Skeletal muscle satellite cell (primary cell): ENCODE measurements around the gene TMEM127. TPM values are rescaled to one million over a fixed set of nuclear protein-coding genes. Genes with fewer than 3 reads are reported as not detected.
"Not testable (repeated sequence)": the region's sequence is repeated elsewhere in the genome, so short reads cannot be mapped to it uniquely, and the experiment has no call there.

Experiments
- H3K27me3 ChIP-seq: 2 replicates; pipeline ENCODE4 v1.7.0; 2013; ENCODE audit warnings: low read length; ENCODE audit not compliant: control insufficient read depth, insufficient read depth
- H3K36me3 ChIP-seq: 2 replicates; pipeline ENCODE4 v1.7.0; 2013; ENCODE audit warnings: mild to moderate bottlenecking, control low read depth, low read length; ENCODE audit not compliant: insufficient read depth
- H3K4me1 ChIP-seq: 2 replicates; pipeline ENCODE4 v1.7.0; 2013; ENCODE audit warnings: low read length; ENCODE audit not compliant: control insufficient read depth, insufficient read depth
- H3K4me2 ChIP-seq: 2 replicates; pipeline ENCODE4 v1.7.0; 2013; ENCODE audit warnings: mild to moderate bottlenecking, low read length
- H3K4me3 ChIP-seq: 2 replicates; pipeline ENCODE4 v1.7.0; 2013; ENCODE audit warnings: low read length
- H3K9ac ChIP-seq: 2 replicates; pipeline ENCODE4 v1.7.0; 2013; ENCODE audit warnings: mild to moderate bottlenecking, low read depth, low read length, moderate library complexity
- H3K9me3 ChIP-seq: replicated peaks from 2 replicates; pipeline ENCODE4 v1.7.0; 2013; ENCODE audit warnings: mild to moderate bottlenecking, control low read depth, low read length
- total RNA-seq: library from RNA; depleted of rRNA; stranded (reverse); fragments of >200 nt; gene quantifications from 2 replicates; pipeline ENCODE4 v1.2.3, GENCODE V29; 2012; rRNA removed

The TMEM127 gene, protein sequence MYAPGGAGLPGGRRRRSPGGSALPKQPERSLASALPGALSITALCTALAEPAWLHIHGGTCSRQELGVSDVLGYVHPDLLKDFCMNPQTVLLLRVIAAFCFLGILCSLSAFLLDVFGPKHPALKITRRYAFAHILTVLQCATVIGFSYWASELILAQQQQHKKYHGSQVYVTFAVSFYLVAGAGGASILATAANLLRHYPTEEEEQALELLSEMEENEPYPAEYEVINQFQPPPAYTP
- 17.2 and 24.7 TPM in 2 replicates for total RNA-seq

- peak within 1 kb of the TSS; percentile 96 for H3K4me2 ChIP-seq
- peak within 1 kb of the TSS; percentile 85 for H3K4me3 ChIP-seq
- H3K4me1 ChIP-seq, result peaks cover 39% of the 10 kb centered on the region
- peaks cover 28% of the 10 kb centered on the region for H3K36me3 ChIP-seq
- H3K9ac ChIP-seq, result peak within 1 kb of the TSS; percentile 98
- H3K9me3 ChIP-seq, result no peaks in the 10 kb centered on the region
- no peaks in the 10 kb centered on the region for H3K27me3 ChIP-seq
Measured at GRCh38 chr2:96265840-96266679, at the start of gene TMEM127, which contains the start of gene CIAO1. TMEM127 (minus strand) TSS chr2:96265997; CDS start chr2:96265381, 616 bp downstream. CIAO1 (plus strand) TSS chr2:96266225; CDS start chr2:96266351, 126 bp downstream.

- Histone ChIP-seq H3K9me3 (no peaks in the 10 kb centered on the region), H3K27me3 (no peaks in the 10 kb centered on the region), H3K4me3 (no peak overlapping the region), H3K4me2 (peak overlapping the region; percentile 70), H3K36me3 (no peaks in the 10 kb centered on the region), H3K9ac (no peak overlapping the region), H3K4me1 (peaks cover 15% of the 10 kb centered on the region)
Measured at GRCh38 chr2:96315005-96315399, 49.2 kb upstream of the TMEM127 start.

DNA sequence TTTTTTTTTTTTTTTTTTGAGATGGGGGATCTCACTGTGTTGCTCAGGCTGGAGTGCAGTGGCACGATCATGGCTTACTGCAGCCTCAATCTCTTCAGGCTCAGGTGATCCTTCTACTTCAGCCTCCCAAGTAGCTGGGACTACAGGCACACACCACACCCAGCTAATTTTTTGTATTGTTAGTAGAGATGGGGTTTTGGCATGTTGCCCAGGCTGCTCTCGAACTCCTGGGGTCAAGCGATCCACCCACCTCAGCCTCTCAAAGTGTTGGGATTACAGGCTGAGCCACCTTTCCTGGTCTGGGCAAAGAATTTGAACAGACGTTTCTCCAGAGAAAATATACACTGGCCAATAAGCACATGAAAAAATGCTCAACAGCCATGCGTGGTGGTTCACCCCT lies 42.5 kb upstream of the TMEM127 start:
- H3K4me1 ChIP-seq, result peaks cover 17% of the 10 kb centered on the region
- H3K9me3 ChIP-seq, result no peaks in the 10 kb centered on the region
- no peak overlapping the region for H3K4me3 ChIP-seq
- H3K9ac ChIP-seq, result no peak overlapping the region
- no peaks in the 10 kb centered on the region for H3K27me3 ChIP-seq
- no peak overlapping the region for H3K4me2 ChIP-seq
- H3K36me3 ChIP-seq, result peaks cover 17% of the 10 kb centered on the region

DNA sequence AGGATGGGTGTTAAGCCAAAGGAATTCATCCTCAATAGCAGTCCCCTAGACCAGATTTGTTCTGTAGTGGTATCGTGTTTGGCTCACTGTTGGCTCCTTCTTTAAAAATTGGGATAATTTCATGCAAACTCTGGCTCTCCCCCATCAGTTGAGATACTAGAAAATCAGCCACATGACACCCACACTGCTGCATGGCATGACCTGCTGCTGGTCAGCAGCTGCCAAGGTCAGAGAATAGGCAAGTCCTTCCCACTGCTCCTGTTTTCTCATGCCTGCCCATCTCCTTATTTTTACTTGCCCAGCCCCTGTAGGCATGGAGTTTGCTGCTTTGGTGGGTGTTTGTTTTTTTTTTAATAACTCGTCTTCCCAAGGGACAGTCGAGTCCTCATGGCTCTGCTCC lies 40.6 kb upstream of the TMEM127 start:
- H3K36me3 ChIP-seq, result peaks cover 35% of the 10 kb centered on the region
- peak overlapping the region; percentile 95 for H3K9ac ChIP-seq
- peak overlapping the region; percentile 95 for H3K4me3 ChIP-seq
- peaks cover 17% of the 10 kb centered on the region for H3K4me1 ChIP-seq
- H3K27me3 ChIP-seq, result no peaks in the 10 kb centered on the region
- no peaks in the 10 kb centered on the region for H3K9me3 ChIP-seq
- H3K4me2 ChIP-seq, result peak overlapping the region; percentile 96

DNA sequence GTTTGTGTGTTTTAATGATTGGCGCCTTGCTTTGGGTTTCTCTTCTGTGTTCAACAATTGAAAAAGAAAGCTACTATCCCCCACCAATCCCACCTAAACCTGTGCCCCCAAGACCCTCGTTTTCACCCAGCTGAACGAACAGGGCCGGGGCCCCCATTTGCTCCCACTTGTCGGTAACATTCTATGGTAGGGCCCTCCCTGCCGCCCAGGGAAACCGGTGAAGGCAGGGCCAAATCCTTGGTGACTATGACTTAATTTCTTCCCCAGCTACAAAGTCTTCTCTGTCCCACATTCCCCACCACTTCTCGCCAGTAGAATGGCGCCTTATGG lies 40.1 kb upstream of the TMEM127 start:
- Histone ChIP-seq H3K9ac (peak overlapping the region; percentile 95), H3K4me3 (peak overlapping the region; percentile 95), H3K4me2 (peak overlapping the region; percentile 96), H3K27me3 (no peaks in the 10 kb centered on the region), H3K4me1 (peaks cover 17% of the 10 kb centered on the region), H3K36me3 (peaks cover 40% of the 10 kb centered on the region), H3K9me3 (no peaks in the 10 kb centered on the region)

DNA sequence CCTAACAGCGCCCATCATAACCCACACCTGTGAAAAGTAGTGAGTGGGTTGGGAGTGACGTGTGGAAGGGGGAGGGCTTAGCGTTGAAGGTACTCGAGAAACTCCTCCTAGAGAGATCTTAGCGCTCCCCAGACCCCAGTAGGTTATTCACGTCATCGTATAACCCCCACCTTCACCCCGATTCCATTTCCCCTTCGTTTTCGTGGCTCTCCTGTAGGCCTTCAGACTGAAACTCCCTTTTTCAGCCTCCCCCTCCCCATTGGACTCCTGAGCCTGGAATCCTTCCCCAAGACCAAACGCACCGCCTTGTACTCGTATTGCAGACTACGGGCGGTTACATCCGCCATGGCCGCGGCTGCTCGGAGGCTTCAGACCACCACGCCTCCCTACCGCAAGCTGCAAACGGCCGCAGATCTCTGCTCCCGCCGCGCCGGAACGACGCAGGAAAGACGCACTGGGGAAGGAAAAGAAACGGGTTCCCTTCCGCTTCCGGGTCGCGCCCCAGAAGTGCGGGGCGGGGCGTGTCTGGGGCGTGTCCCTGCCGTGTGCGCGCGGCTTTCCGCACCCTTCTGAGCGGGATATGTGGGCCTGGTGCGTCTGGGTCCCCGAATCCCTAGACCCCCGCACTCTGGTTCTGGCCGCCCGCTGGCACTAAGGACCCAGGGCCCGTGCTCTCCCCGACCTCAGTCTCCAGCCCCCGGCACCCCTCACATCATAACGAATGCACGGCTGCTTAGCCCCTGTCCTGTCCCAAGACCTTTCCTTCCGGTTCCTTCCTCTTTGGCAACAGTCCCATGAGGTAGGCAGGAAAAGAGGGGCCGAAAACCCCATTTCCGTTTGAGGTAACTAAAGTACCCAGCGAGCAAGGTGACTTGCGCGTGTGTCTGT lies 39.5 kb upstream of the TMEM127 start, which contains the start of gene SNRNP200:
Gene SNRNP200, minus strand, starts transcription at position 456 of the 888 bp plus-strand sequence. Its CDS starts 109 bp downstream, at position 347.
- peaks cover 42% of the 10 kb centered on the region for H3K36me3 ChIP-seq
- H3K27me3 ChIP-seq, result no peaks in the 10 kb centered on the region

GRCh38 chr2:96304606-96305005 lies 38.8 kb upstream of the TMEM127 start:
- Histone ChIP-seq H3K9me3 (no peaks in the 10 kb centered on the region), H3K36me3 (peaks cover 49% of the 10 kb centered on the region), H3K9ac (peak overlapping the region; percentile 95), H3K4me3 (peak overlapping the region; percentile 95), H3K27me3 (no peaks in the 10 kb centered on the region), H3K4me1 (peaks cover 17% of the 10 kb centered on the region), H3K4me2 (peak overlapping the region; percentile 96)

More for the DNA sequence above, 39.5 kb upstream of the TMEM127 start, which contains the start of gene SNRNP200:
- Histone ChIP-seq H3K4me3 (peak within 1 kb of the TSS; percentile 95), H3K4me1 (peaks cover 17% of the 10 kb centered on the region), H3K9me3 (no peaks in the 10 kb centered on the region), H3K4me2 (peak within 1 kb of the TSS; percentile 96), H3K9ac (peak within 1 kb of the TSS; percentile 95)

GRCh38 chr2:96301865-96302264 lies 36.1 kb upstream of the TMEM127 start:
- Histone ChIP-seq H3K36me3 (peaks cover 75% of the 10 kb centered on the region), H3K9me3 (no peaks in the 10 kb centered on the region), H3K27me3 (no peaks in the 10 kb centered on the region), H3K4me3 (no peak overlapping the region), H3K9ac (no peak overlapping the region), H3K4me2 (no peak overlapping the region), H3K4me1 (peaks cover 17% of the 10 kb centered on the region)

- Histone ChIP-seq H3K9ac (no peak overlapping the region), H3K4me3 (no peak overlapping the region), H3K9me3 (no peaks in the 10 kb centered on the region), H3K36me3 (peaks cover 92% of the 10 kb centered on the region), H3K4me2 (no peak overlapping the region), H3K4me1 (no peaks in the 10 kb centered on the region), H3K27me3 (no peaks in the 10 kb centered on the region)
Measured at GRCh38 chr2:96296925-96297324, 31.1 kb upstream of the TMEM127 start.

DNA sequence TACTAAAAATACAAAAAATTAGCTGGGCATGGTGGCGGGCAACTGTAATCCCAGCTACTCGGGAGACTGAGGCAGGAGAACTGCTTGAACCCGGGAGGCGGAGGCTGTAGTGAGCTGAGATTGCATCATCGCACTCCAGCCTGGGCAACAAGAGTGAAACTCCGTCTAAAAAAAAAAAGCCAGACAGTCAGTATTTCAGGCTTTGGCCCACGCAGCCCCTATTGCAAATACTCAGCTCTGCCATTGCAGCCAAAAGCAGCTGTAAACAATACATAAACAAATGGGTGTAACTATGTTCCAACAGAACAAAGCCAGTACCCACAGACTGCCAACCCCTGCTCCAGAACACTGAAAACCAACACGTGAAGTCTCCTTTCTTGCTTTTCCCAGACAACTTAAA lies 28.5 kb upstream of the TMEM127 start:
- not testable (repeated sequence) for H3K4me2 ChIP-seq, H3K27me3 ChIP-seq, H3K9ac ChIP-seq, H3K4me3 ChIP-seq, H3K9me3 ChIP-seq, H3K4me1 ChIP-seq
- peaks cover 95% of the 10 kb centered on the region for H3K36me3 ChIP-seq

- Histone ChIP-seq H3K4me3 (no peak overlapping the region), H3K4me2 (no peak overlapping the region), H3K4me1 (no peaks in the 10 kb centered on the region), H3K36me3 (peaks cover 96% of the 10 kb centered on the region), H3K9me3 (no peaks in the 10 kb centered on the region), H3K9ac (no peak overlapping the region), H3K27me3 (no peaks in the 10 kb centered on the region)
Measured at GRCh38 chr2:96291751-96292150, 26.0 kb upstream of the TMEM127 start.
